ENCODE data around the gene MAST2. TPM values are rescaled to one million over a fixed set of nuclear protein-coding genes. Genes with fewer than 3 reads are reported as not detected.
A peak's percentile ranks its signal among the peaks of the same experiment; 100 is the strongest.

The MAST2 gene
- total and polyA plus RNA-seq, 2 donors (not counting 3 experiments of a cell fraction or from before 2014, with no cell fraction given), result 25.0 to 41.2 TPM

DNA sequence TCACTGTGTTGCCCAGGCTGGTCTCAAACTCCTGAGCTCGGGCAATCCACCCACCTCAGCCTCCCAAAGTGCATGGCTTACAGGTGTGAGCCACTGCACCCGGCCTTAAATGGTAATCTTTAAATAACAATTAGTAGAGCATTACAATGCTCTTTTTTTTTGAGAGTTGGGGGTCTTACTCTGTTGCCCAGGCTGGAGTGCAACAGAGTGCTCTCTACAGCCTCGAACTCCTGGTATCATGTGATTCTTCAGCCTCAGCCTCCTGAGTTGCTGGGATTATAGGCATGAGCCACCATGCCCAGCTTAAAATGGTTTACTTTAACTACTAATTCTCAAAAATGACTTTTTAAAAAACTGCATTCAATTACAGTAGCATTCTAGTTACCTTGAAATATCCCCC is 276.8 kb downstream of the MAST2 start:
- DNase-seq (ENCODE audit: low read depth, low spot score), result no peak
- H3K4me3 ChIP-seq (replicated peaks in 1 of 3; ENCODE audit: insufficient read depth in 1 of 3, low read depth in 1 of 3, low read length in 3 of 3), result no peak overlapping the region
- H3K79me2 ChIP-seq (ENCODE audit: control insufficient read depth, insufficient read depth, low read length), result no peaks in the 10 kb centered on the region
- no peak overlapping the region for H3K9ac ChIP-seq (replicated peaks; ENCODE audit: extremely low read depth, insufficient read depth, low read length)
- H3K27ac ChIP-seq (ENCODE audit: insufficient read depth, low read depth, low read length), result no peak overlapping the region
- no peaks in the 10 kb centered on the region for H3K9me1 ChIP-seq (replicated peaks; ENCODE audit: control insufficient read depth, extremely low read depth, insufficient read depth, low read length)
- POLR2A ChIA-PET, result no interaction called here
- no peaks in the 10 kb centered on the region for H3K9me3 ChIP-seq (replicated peaks; ENCODE audit: control insufficient read depth, insufficient read depth, low read length)
- CTCF ChIA-PET, result interaction anchor here (1.5 kb wide), 1 partner anchor 25 kb away, joined by 4 read pairs; no protein-coding TSS in a partner anchor
- H3K4me1 ChIP-seq (ENCODE audit: control insufficient read depth, extremely low read depth, insufficient read depth, low read length), result peaks cover 14% of the 10 kb centered on the region
- H3K36me3 ChIP-seq (ENCODE audit: control insufficient read depth in 2 of 2, extremely low read depth in 1 of 2, insufficient read depth in 2 of 2, low read length in 2 of 2), result peaks cover 0 to 2% of the 10 kb centered on the region in 2 experiments
- no TSS peak for BruUV-seq (replicated peaks)
- H3K27me3 ChIP-seq (ENCODE audit: control insufficient read depth in 2 of 2, insufficient read depth in 2 of 2, low read length in 2 of 2), result no peaks in the 10 kb centered on the region
- no peaks in the 10 kb centered on the region for H4K20me1 ChIP-seq (replicated peaks; ENCODE audit: control insufficient read depth, extremely low read depth, insufficient read depth, low read length)
- intact Hi-C loops (cut with micrococcal nuclease) (no loop called here), dilution Hi-C loops (cut with MboI; ENCODE audit: extremely low pct_ligation_motif_present, low sequenced_read_pairs) (no loop called here)
- TF ChIP-seq POLR2AphosphoS5 (IDR thresholded peaks at IDR 0.05; ENCODE audit: insufficient read depth, low read depth, low read length) (no peak), FOS (IDR thresholded peaks at IDR 0.05; ENCODE audit: borderline replicate concordance, insufficient read depth, low read length) (no peak), MYC (IDR thresholded peaks at IDR 0.05; ENCODE audit: low read depth, low read length) (no peak), EZH2 (IDR thresholded peaks at IDR 0.05; ENCODE audit: borderline replicate concordance, low read depth, low read length, severe bottlenecking) (no peak), POLR2A (IDR thresholded peaks at IDR 0.05; ENCODE audit: low read depth, low read length) (no peak)
- H3K4me2 ChIP-seq (ENCODE audit: insufficient read depth, low read length), result no peak overlapping the region
- no peak for FAIRE-seq
- H2AFZ ChIP-seq (ENCODE audit: low read depth, low read length), result no peak overlapping the region

DNA sequence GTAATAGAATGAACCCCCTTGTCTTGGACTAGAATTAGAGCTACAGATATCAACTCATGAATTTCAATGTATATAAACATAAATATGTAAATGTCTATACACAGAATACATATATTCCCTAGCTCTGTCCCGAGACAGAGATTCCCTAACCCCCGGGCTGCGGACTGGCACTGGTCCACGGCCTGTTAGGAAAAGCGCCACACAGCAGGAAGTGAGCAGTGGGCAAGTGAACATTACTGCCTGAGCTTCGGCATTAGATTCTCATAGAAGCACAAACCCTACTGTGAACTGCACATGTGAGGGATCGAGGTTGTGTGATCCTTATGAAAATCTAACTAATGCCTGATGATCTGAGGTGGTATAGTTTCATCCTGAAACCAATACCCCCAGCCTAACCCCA is 277.8 kb downstream of the MAST2 start:
- Histone ChIP-seq H3K27me3 (ENCODE audit: control insufficient read depth in 2 of 2, insufficient read depth in 2 of 2, low read length in 2 of 2) (no peaks in the 10 kb centered on the region), H3K4me1 (ENCODE audit: control insufficient read depth, extremely low read depth, insufficient read depth, low read length) (peaks cover 14% of the 10 kb centered on the region), H3K9ac (replicated peaks; ENCODE audit: extremely low read depth, insufficient read depth, low read length) (peak overlapping the region; percentile 37), H3K36me3 (ENCODE audit: control insufficient read depth in 2 of 2, extremely low read depth in 1 of 2, insufficient read depth in 2 of 2, low read length in 2 of 2) (no peaks in the 10 kb centered on the region), H3K9me3 (replicated peaks; ENCODE audit: control insufficient read depth, insufficient read depth, low read length) (no peaks in the 10 kb centered on the region), H2AFZ (ENCODE audit: low read depth, low read length) (peak overlapping the region; percentile 96), H3K9me1 (replicated peaks; ENCODE audit: control insufficient read depth, extremely low read depth, insufficient read depth, low read length) (no peaks in the 10 kb centered on the region), H3K27ac (ENCODE audit: insufficient read depth, low read depth, low read length) (peak overlapping the region; percentile 53), H3K4me3 (replicated peaks in 1 of 3; ENCODE audit: insufficient read depth in 1 of 3, low read depth in 1 of 3, low read length in 3 of 3) (peak overlapping the region in 1 of 3 experiments; percentile 31), H4K20me1 (replicated peaks; ENCODE audit: control insufficient read depth, extremely low read depth, insufficient read depth, low read length) (no peaks in the 10 kb centered on the region), H3K4me2 (ENCODE audit: insufficient read depth, low read length) (peak overlapping the region; percentile 92), H3K79me2 (ENCODE audit: control insufficient read depth, insufficient read depth, low read length) (no peaks in the 10 kb centered on the region)
- no TSS peak for BruUV-seq (replicated peaks)
- POLR2A ChIA-PET, result no interaction called here
- DNase-seq (ENCODE audit: low read depth, low spot score) (no peak), FAIRE-seq (peak; percentile 69)
- intact Hi-C loops (cut with micrococcal nuclease) (no loop called here), dilution Hi-C loops (cut with MboI; ENCODE audit: extremely low pct_ligation_motif_present, low sequenced_read_pairs) (no loop called here)
- no peak for TF ChIP-seq POLR2AphosphoS5 (IDR thresholded peaks at IDR 0.05; ENCODE audit: insufficient read depth, low read depth, low read length)
- TF ChIP-seq POLR2A (IDR thresholded peaks at IDR 0.05; ENCODE audit: low read depth, low read length), result no peak
- TF ChIP-seq EZH2 (IDR thresholded peaks at IDR 0.05; ENCODE audit: borderline replicate concordance, low read depth, low read length, severe bottlenecking), result no peak
- CTCF ChIA-PET, result interaction anchor here (0.7 to 1.5 kb wide), 4 partner anchors 24 to 142 kb away, joined by 3 to 4 read pairs (median 3); no protein-coding TSS in a partner anchor

All from endothelial cell of umbilical vein (primary cell).